Gastrocnemius medialis (tissue), 4 donors: ENCODE data around the gene RAB23. TPM values are rescaled to one million over a fixed set of nuclear protein-coding genes. Genes with fewer than 3 reads are reported as not detected.

Source experiments
- ATAC-seq, 2 donors: fragments of 150-250 bp; one replicate each; pipeline ENCODE4 v1.9.1; 2016
- DNase-seq, 2 donors: peaks; one replicate each; pipeline ENCODE4 v3.0.0-alpha.2; 2019
- H3K27ac ChIP-seq, 4 donors: fragments of 200-600 bp; sonication (generic); 1 replicate in 1 of 4; 2 replicates in 3 of 4; pipeline ENCODE4 v1.5.1; 2016 to 2018; ENCODE audit warnings: mild to moderate bottlenecking in 2 of 4, moderate library complexity in 1 of 4
- H3K27me3 ChIP-seq, 3 donors: fragments of 200-600 bp; sonication (generic) in 2 of 3; 1 replicate in 1 of 3; 2 replicates in 2 of 3; pipeline versions ENCODE4 v1.5.1 to v1.6.0; 2016 to 2019; ENCODE audit warnings: mild to moderate bottlenecking in 1 of 3, moderate library complexity in 1 of 3
- H3K36me3 ChIP-seq, 2 donors: fragments of 200-600 bp; sonication (generic) in 1 of 2; one replicate each; pipeline ENCODE4 v1.5.1; 2017 to 2018
- H3K4me1 ChIP-seq, 2 donors: fragments of 200-600 bp; sonication (generic) in 1 of 2; one replicate each; pipeline ENCODE4 v1.5.1; 2016 to 2017; ENCODE audit warnings: mild to moderate bottlenecking in 2 of 2
- H3K4me3 ChIP-seq, 4 donors: fragments of 200-600 bp; sonication (generic) in 3 of 4; 1 replicate in 1 of 4; 2 replicates in 3 of 4; pipeline ENCODE4 v1.5.1; 2016 to 2019; ENCODE audit warnings: mild to moderate bottlenecking in 2 of 4
- H3K9me3 ChIP-seq, 3 donors: fragments of 200-600 bp; sonication (generic) in 2 of 3; 1 replicate in 1 of 3; 2 replicates in 2 of 3; pipeline ENCODE4 v1.5.1; 2016 to 2019
- CTCF ChIP-seq, 5 experiments: fragments of 450-650 bp in 3 of 5; fragments of 200-600 bp in 2 of 5; sonication (generic) in 2 of 5; IDR thresholded peaks in 4 of 5; conservative IDR thresholded peaks in 1 of 5; 1 replicate in 4 of 5; 2 replicates in 1 of 5; pipeline ENCODE4 v1.5.1; 2016 to 2019; ENCODE audit warnings: antibody characterized with exemption in 5 of 5, mild to moderate bottlenecking in 3 of 5, moderate library complexity in 3 of 5
- POLR2A ChIP-seq, 2 donors: fragments of 450-650 bp; IDR thresholded peaks; one replicate each; pipeline ENCODE4 v1.6.1; 2017; ENCODE audit warnings: antibody characterized with exemption in 2 of 2, mild to moderate bottlenecking in 2 of 2, moderate library complexity in 2 of 2
- in situ Hi-C, 4 donors: fragments of 200-750 bp; cut with MboI; loops; one replicate each; pipeline versions ENCODE4 v1.15.0 to v1.8.0; 2017; ENCODE audit warnings: low sequenced_read_pairs in 4 of 4
- intact Hi-C: fragments of 100-400 bp; cut with DNase I; formaldehyde crosslinking; loops from one replicate; pipeline ENCODE4 v1.15.1; 2023; ENCODE audit warnings: low total_unique reads
- total RNA-seq, 4 donors: library from RNA; depleted of rRNA; stranded (reverse); fragments of >200 nt; gene quantifications; one replicate each; pipeline versions ENCODE4 v1.1.0 to v1.2.3, GENCODE V29; 2016

RAB23 gene
- total RNA-seq, 4 donors from 2014 or later, result 8.7 to 18.5 (median 11.6) TPM

GRCh38 chr6:57137350-57137749 lies 84.8 kb downstream of the RAB23 start:
- Histone ChIP-seq H3K36me3 (peaks cover 0 to 37% of the 10 kb centered on the region in 2 donors), H3K27ac (no peak overlapping the region), H3K27me3 (no peaks in the 10 kb centered on the region), H3K4me1 (no peaks in the 10 kb centered on the region), H3K9me3 (no peaks in the 10 kb centered on the region), H3K4me3 (no peak overlapping the region)
- intact Hi-C loops (no loop called here), in situ Hi-C loops (no loop called here)
- ATAC-seq (no peak), DNase-seq (no peak)
- no peak for TF ChIP-seq POLR2A (IDR thresholded peaks at IDR 0.05)
- TF ChIP-seq CTCF (IDR thresholded peaks at IDR 0.05 in 4 of 5, conservative IDR thresholded peaks at IDR 0.05 in 1 of 5), result no peak

Other genes starting within 250 kb of the RAB23 start
- gene KIAA1586, start 175.6 kb downstream of the RAB23 start, total RNA-seq, result 10 to 100 TPM in 1 of 4 donors, 1 to 10 TPM in 3; 1.9 to 10.2 (median 3.0) TPM
- 10 to 100 TPM; 27.1 to 36.8 (median 28.0) TPM for gene ZNF451, start 132.1 kb downstream of the RAB23 start, total RNA-seq
- gene BAG2, start 50.0 kb downstream of the RAB23 start, total RNA-seq, result 10 to 100 TPM in 2 of 4 donors, 1 to 10 TPM in 2; 6.7 to 15.7 (median 9.8) TPM
- gene PRIM2, start 95.3 kb upstream of the RAB23 start, total RNA-seq, result 1 to 10 TPM; 1.9 to 4.8 (median 3.8) TPM